HG02623 (cell line): Measurements from ENCODE around the gene SRA1.
"Not testable (repeated sequence)": the region's sequence is repeated elsewhere in the genome, so short reads cannot be mapped to it uniquely, and the experiment has no call there.

ENCODE experiments used
- ATAC-seq: cut with Tn5 transposase; IDR thresholded peaks from one replicate; pipeline ENCODE4 v1.9.1; 2021; ENCODE audit warnings: moderate library complexity; ENCODE audit not compliant: unreplicated experiment

SRA1 gene

DNA sequence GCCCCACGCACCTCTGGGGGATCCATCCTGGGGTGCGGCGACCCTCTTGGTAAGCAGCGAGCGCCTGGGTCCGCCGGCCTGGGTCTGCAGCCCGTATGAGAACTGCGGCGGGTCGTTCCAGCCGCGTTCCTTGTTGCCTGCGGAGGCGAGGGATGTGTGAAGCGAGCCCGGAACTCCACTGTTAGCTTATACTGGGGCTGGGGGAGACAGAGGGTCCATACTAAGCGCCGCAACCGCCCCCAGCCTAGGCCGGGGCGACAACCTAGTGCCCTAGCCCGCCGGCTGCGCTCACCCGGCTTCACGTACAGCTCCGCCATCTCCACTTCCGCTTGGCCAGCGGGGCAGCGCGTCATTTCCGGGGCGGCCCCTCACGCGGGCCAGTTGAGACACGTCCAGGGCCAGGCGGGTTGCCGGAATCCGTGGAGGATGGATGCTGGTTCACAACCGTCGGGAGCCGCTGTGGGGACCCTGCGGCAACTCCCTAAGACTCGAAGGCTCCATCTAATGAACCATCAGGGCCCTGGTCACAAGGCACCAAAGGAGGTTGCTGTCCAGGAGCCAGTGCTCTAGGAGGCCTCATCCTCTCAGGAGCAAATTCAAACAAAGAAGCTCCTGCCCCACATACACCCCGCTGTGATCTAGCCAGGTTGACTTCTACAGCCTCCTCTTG is at the start of gene SRA1:
SRA1 (minus strand) TSS at position 338 of the 670 bp plus-strand sequence; CDS start at position 317, 21 bp downstream.
- peak; percentile 94 for ATAC-seq

DNA sequence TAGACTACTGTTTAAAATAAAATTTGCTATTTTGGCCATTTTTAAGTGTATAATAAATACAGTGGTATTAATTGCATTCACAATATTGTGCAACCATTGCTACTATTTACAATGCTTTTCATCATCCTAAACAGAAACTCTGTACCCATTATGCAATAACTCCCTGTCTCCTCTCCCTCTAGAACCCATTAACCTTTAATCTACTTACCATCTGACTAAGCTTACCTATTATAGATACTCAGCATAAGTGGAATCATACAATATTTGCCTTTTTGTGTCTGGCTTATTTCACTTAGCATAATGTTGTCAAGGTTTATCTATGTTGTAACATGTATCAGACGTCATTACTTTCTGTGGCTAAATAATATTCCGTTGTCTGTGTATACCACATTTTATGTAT is 49.8 kb upstream of the SRA1 start:
- ATAC-seq = no peak

DNA sequence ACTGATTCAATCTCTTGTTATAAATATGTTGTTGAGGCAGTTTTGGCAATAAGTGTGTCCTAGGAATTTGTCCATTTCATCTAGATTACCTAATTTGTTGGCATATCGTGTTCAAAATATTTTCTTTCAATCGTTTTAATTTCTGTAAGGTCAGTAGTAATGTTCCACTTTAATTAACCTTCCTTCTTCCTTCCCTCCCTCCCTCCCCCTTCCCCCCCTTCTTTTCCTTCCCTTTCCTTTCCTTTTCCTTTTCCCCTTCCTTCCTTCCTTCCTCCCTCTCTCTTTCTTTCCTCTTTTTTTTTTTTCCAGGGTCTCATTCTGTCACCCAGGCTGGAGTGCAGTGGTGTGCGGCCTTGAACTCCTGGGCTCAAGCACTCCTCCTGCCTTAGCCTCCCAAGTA is 48.6 kb upstream of the SRA1 start:
- ATAC-seq = no peak

DNA sequence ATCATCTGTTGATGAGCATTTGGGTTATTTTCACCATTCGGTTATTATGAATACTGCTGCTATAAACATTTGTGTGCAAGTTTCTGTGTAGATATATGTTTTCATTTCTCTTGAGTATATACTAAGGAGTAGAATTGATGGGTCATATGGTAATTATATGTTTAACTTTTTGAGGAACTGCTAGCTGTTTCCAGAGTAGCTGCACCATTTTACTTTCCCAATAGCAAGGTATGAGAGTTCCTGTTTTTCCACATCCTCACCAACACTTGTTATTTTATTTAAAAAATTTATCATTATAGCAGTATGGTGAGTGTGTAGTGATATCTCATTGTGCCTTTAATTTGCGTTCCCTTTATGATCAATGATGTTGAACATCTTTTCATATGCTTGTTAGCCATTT is 46.5 kb upstream of the SRA1 start:
- ATAC-seq = no peak

DNA sequence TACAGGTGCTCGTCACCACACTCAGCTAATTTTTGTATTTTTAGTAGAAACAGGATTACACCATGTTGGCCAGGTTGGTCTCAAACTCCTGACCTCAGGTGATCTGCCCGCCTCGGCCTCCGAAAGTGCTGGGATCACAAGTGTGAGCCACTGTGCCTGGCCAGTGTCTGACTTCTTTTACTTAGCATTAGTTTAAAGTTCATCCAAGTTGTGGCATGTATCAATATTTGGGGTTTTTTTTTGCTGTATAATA is 46.1 kb upstream of the SRA1 start:
- not testable (repeated sequence) for ATAC-seq

DNA sequence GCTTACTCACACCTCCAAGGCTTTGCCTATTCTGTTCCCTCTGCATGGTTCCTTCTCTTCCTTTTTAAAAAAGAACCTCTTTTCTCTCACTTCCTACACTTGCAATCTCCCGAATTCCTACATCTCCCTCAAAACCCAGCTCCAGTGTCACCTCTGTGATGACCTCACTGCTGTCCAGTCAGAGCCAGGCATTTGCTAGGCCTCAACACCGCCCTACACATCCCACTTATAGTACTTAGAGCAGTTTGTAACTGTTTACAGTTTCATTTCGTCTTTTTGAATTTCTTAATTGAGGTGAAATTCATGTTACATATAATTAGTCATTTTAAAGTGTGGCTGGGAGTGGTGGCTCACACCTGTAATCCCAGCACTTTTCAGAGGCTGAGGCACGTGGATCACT is 44.9 kb upstream of the SRA1 start:
- no peak for ATAC-seq

DNA sequence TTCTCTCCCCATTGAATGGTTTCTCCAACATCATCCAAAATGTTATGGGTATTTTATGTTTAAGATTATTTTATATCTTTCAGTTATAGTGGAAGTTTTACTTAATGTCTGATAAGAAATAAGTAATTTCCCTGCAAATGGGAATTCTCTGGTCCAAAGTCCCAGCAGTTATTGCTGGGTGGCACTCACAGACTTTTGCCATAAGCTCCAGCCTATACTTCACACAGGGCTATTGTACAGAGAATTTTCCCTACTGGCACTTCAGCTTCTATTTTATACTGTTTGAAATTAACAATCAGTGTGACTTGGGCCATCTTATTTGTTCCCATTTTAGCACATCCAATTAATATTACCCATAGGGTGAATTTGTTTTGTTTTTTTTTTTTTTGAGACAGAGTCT is 42.8 kb upstream of the SRA1 start:
- ATAC-seq = no peak

DNA sequence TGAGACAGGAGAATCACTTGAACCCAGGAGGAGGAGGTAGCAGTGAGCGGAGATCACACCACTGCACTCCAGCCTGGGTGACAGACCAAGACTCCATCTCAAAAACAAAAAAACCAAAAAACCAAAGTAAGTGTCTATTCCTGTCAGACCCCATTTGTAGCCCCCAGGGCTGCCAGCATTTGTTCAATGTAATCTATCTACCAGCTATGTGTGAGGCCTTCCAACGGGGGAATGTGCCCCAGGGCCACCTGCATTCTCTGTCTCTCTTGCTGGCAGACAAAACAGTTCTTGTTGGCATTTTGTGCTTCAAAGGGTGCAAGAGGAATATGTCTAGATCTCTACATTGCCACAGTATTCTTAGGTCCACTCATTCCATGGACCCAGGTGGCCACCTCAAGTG is 41.6 kb upstream of the SRA1 start:
- ATAC-seq = no peak

DNA sequence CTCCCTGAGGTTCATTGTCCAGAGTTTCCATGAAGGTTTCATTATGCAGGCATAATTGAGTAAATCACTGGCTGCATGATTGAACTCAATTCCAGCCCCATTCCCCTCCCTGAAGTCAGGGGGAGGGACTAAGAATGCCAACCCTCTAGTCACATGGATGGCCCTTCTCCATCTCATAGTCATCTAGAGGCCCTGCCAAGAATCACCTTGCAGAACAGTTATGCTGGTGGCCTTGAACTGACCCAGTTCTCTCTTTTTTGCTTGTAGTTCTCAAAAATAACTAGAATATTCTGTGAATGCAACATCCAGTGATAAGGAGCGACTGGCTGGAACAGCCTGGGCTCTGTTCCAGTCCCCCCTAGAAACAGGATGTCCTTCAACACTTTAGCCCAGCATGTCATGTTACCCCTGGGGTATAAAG is 39.1 kb upstream of the SRA1 start:
- no peak for ATAC-seq

DNA sequence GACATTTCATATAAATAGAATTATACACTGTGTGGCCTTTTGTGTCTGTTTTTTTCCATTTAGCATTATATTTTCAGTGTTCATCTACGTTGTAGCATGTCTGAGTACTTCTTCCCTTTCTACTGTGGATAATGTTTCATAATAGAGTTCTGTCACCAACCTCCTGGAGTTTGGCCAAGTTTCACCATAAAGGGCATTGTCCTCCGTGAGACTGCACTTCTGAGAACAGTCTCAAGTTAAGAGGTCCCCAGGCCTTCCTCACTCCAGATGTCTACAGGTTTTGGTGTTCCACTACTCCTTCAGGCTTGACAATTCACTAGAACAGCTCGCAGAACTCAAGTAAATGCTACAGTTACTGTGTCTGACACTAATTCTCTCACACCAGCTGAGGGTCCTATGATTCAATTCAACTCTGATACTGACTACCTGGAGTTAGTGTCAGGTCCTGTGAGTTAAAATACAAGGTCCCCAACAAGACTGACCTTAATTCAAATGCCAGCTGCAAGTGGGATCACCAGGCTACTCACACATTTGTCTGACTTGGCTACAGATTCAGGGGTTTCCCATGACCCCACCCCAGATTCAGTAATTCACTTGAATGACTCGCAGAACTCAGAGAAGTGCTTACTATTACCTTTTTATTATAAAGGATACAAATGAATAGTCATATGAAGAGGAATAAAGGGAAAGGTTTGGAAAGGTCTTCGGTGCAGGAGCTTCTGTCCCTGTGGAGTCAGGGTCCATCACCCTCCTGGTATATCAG is 38.4 kb upstream of the SRA1 start:
- no peak for ATAC-seq

DNA sequence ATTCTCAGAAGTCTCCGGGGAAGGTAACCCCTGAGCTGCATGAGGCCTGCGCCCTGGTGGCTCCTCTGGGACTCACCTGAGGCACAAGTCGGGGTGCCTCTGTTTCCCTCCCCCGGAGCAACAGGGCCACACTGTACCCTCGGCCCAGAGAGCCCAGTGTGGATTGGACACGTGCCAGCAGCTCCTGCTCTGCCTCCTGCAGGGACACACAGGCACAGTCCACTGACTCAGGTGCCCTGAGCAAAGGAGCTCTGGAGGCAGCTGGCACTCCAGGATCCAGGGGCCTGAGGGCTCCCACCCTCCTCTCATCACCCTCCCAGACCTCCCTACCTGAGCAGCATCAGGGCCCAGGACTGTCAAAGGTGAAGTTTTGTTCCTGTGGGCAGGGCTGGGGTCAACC is 36.9 kb upstream of the SRA1 start:
- ATAC-seq = no peak

DNA sequence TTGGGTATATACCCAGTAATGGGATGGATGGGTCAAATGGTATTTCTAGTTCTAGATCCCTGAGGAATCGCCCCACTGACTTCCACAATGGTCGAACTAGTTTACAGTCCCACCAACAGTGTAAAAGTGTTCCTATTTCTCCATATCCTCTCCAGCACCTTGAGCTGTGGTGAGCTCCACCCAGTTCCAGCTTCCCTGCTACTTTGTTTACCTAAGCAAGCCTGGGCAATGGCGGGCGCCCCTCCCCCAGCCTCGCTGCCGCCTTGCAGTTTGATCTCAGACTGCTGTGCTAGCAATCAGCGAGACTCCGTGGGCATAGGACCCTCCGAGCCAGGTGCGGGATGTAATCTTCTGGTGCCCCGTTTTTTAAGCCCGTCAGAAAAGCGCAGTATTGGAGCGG is 35.8 kb upstream of the SRA1 start:
- ATAC-seq = not testable (repeated sequence)

DNA sequence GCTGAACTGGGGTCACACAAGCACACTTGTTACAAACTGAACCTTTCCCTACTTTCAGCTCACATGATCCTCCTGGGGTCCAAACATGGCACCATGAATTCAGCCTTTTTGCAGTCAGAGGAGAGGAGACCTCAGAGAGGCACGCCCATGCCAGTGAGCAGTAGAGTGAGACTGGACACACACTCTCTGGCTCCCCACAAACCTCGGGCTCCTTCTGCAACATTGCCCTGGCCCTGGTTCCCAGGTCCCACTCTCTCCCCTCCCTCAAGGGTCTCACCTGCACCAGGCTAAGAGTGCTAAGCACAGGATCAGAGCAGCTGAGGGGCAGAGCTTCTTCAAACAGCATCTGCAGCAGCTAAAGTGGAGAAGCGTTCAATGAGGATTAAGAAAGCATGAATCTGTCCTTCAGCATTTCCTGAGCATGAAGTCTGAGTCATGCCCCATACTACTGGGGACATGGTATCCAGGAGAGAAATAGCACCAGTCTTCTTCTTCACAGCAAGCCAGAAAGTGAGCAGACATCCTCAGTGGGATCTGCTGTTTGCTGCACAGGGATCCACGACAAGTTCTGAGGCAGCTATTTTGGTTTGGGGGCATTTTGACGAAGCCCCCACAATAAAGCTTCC is 34.6 kb upstream of the SRA1 start:
- no peak for ATAC-seq

DNA sequence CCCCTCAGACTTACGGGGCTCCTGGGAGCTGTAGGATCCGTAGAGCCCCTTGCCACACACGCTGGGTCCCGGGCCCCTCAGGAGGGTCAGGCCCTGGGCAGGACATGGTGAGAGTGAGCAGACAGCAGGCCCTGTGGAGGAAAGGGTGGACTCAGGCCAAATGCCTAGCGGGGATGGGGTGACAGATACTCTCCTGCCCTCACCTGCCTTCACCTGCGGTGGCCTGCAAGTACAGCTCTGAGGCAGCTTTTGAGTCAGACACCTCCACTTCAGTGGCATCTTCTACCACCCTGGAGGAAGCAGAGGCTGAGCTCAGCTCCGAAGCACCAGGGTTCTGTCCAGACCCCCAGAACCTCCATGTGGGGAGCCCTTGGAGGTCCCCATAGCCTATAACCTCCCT is 33.6 kb upstream of the SRA1 start:
- no peak for ATAC-seq

DNA sequence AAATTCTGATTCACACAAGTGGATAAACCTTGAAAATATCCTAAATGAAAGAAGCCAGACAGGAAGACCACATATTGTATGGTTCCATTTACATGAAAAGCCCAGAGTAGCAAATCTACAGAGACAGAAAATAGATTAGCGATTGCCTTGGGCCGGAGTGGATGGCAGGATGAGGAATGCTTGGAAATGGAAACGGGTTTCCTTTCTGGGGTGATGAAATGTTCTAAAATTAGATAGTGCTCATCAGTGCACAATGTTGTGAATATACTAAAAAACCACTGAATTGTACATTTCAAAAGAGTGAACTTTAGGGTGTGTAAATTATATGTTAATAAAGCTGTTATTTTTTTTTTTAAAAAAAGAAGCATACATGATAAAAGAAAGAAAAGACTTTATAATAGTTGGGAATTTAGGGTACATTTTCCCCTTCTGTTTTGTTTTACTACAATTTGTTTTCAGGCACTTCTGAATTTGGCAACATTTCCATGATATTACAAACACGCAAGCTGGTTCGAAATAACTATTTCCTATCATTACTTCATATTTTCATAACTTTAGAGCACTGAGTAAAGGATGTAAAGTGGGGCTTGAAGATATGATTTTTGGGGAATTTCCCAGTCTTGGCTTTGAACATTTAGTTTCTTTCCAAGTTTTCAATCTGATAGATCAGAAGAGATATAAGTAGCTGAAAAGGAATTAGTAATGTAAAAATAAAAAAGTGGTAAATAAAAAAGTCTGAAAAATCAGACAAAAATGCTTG is 31.2 kb upstream of the SRA1 start:
- ATAC-seq = no peak

DNA sequence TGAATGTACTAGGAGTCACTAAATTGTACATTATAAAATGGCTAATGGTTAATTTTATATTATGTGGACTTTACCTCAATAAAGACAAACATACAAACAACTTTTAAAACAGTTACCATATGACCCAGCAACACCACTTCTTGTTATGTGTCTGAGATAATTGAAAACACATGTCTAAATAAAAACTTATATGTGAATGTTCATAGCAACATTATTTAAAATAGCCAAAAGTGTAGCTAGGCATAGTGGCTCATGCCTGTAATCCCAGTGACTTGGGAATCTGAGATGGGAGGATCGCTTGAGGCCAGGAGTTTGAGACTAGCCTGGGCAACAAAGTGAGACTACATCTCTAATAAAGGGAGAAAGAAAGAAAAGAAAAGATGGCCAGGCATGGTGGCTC is 30.2 kb upstream of the SRA1 start:
- no peak for ATAC-seq

DNA sequence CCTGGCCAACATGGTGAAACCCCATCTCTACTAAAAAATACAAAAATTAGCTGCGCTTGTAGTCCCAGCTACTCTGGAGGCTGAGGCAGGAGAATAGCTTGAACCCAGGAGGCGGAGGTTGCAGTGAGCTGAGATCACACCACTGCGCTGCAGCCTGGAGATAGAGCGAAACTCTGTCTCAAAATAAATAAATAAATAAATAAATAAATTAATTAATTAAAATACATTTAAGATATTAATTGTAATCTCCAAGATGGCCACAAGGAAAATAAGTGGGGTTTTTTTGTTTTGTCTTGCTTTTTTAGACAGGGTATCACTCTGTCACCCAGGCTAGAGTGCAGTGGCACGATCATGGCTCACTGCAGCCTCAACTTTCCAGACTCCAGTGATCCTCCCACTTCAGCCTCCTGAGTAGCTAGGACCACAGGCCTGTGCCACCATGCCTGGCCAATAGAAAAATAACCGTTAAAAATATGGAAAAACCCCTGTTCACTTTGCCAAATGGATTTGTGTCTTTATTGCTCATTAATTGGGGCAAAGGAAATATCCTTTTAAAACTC is 22.0 kb upstream of the SRA1 start:
- not testable (repeated sequence) for ATAC-seq

DNA sequence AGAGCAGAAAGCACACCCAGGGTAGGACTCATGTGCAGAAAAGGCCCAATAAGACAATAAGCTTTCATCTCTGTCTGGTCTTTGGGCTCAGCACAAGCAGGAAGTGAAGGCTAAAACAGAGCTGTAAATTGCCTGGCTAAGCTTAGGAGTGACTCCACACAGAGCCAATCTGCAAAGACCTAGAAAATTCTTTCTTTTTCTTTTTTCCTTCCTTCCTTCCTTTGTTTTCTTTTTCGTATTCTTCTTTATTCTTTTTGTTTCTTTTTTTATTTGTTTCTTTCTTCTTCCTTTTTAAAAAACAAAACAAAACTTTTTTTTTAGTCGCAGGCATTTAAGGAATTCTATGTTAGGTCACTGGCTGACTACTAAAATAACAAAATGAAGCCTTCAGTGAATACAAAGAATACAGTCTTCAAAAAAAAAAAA is 19.5 kb upstream of the SRA1 start:
- ATAC-seq = no peak

DNA sequence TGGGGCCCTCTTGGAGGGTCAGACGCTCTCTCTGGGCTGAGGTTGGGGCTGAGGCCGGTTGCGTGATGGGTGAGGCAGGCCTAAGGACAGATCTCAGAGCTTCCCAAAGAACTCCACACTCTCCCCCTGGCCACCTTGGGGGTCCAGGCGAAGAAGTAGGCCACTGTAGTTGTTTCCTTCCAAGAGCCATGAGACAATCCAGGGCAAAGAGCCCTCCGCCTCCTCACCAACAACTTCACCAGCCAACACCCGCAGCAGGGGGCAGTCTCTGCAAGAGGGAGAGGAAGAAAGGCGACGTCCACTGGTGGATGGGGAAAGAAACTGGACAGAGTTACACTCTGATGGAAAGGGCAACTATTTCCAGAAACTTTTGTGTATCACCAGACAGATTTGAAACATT is 18.0 kb upstream of the SRA1 start:
- no peak for ATAC-seq

DNA sequence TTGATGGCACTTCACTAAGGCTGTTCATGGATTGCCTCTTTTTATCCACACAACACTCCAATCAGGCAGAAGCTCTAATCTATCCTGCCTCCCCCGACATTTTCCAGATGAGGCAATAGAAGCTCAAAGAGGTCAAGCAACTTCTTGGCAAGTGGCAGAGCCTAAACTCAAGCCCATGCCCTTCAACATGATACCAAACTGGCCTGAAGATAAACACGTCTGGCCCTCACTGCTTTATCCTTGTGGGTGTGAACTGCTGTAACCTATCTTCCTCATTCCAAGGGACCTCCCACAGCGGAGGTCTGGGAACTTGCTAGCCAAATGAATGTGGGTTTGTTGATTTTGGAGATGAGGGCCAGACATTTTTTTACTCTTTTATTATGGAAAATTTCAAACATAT is 16.9 kb upstream of the SRA1 start:
- no peak for ATAC-seq

DNA sequence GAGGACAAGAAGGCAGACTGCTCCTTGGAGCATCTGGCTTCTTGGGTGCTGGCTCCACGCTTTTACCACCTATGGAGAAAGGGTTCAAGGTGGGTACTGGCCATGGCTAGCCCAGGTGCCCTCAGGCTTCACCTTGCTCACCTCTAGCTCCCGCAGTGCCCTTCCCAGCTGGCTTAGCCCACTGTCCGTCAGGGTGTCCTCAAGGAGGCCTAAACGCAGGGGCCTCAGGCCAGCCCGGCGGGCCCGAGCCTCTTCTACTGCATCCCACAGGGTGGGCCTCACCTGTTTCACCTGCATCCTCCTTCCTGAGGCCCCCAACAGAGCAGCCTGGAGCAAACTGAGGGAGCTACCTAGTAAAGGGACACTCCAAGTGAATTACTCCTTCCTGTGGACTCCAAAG is 16.4 kb upstream of the SRA1 start:
- no peak for ATAC-seq
